Sigmoid colon (tissue), 4 donors: Measurements from ENCODE around the gene CORT.

Source experiments
- EP300 ChIP-seq, 4 donors: sonication (generic); formaldehyde crosslinking; IDR thresholded peaks; one replicate each; pipeline ENCODE4 v1.6.1; 2017; ENCODE audit warnings: antibody characterized with exemption in 4 of 4
- POLR2A ChIP-seq, 2 donors: fragments of 450-650 bp; IDR thresholded peaks; one replicate each; pipeline ENCODE4 v1.6.1; 2016; ENCODE audit warnings: antibody characterized with exemption in 2 of 2, mild to moderate bottlenecking in 2 of 2, moderate library complexity in 2 of 2
- POLR2AphosphoS5 ChIP-seq, 4 donors: sonication (generic); formaldehyde crosslinking; IDR thresholded peaks; one replicate each; pipeline ENCODE4 v1.6.1; 2017; ENCODE audit warnings: antibody characterized with exemption in 4 of 4
- TF ChIP-seq, protein P1 (sequence below), 4 experiments: fragments of 450-650 bp in 3 of 4; fragments of 200-600 bp in 1 of 4; IDR thresholded peaks; one replicate each; pipeline ENCODE4 v1.5.1; 2016 to 2019; ENCODE audit warnings: antibody characterized with exemption in 4 of 4, mild to moderate bottlenecking in 3 of 4, moderate library complexity in 2 of 4

DNA sequence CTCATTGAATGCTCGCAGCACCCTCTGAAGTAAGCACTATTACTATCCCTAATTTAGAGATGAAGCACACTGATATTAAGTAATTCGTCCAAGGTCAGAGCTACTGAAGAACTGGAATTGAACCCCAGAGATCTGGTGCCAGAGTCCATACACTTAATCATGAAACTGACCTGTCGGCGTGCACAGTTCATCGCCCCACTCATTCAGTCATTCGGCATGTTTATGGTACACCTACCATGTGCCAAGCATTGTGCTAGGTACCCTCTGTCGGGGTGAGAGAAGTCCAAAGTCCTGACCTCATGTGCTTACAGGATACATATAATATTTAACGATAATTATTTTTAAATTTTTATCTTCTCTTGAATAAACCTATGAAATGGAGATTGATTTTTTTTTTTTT, 25.2 kb upstream of the CORT start:
- TF ChIP-seq, protein P1, sequence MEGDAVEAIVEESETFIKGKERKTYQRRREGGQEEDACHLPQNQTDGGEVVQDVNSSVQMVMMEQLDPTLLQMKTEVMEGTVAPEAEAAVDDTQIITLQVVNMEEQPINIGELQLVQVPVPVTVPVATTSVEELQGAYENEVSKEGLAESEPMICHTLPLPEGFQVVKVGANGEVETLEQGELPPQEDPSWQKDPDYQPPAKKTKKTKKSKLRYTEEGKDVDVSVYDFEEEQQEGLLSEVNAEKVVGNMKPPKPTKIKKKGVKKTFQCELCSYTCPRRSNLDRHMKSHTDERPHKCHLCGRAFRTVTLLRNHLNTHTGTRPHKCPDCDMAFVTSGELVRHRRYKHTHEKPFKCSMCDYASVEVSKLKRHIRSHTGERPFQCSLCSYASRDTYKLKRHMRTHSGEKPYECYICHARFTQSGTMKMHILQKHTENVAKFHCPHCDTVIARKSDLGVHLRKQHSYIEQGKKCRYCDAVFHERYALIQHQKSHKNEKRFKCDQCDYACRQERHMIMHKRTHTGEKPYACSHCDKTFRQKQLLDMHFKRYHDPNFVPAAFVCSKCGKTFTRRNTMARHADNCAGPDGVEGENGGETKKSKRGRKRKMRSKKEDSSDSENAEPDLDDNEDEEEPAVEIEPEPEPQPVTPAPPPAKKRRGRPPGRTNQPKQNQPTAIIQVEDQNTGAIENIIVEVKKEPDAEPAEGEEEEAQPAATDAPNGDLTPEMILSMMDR (IDR thresholded peaks at IDR 0.05) = no peak
- TF ChIP-seq POLR2A (IDR thresholded peaks at IDR 0.05) = no peak
- TF ChIP-seq EP300 (IDR thresholded peaks at IDR 0.05) = no peak
- TF ChIP-seq POLR2AphosphoS5 (IDR thresholded peaks at IDR 0.05) = no peak
